Lung microvascular endothelial cell (primary cell): ENCODE results near the gene CD99L2. TPM values are rescaled to one million over a fixed set of nuclear protein-coding genes. Genes with fewer than 3 reads are reported as not detected.
"Not testable (repeated sequence)": the region's sequence is repeated elsewhere in the genome, so short reads cannot be mapped to it uniquely, and the experiment has no call there.

Experiments
- DNase-seq, 2 donors: peaks; one replicate each; pipeline versions ENCODE4 v3.0.0 to v3.0.0-alpha.2; 2010; ENCODE audit warnings: low read depth in 2 of 2
- total RNA-seq: library from RNA; depleted of rRNA; stranded (reverse); fragments of >200 nt; gene quantifications from 2 replicates; pipeline ENCODE4 v1.2.1, GENCODE V29; 2014

Gene CD99L2
- total RNA-seq, 1 donor from 2014 or later, result 36.9 TPM

GRCh38 chrX:150856785-150857184 lies 41.7 kb downstream of the CD99L2 start:
- DNase-seq, result no peak

GRCh38 chrX:150856101-150856500 lies 42.4 kb downstream of the CD99L2 start:
- DNase-seq, result peak in 1 of 2 donors; percentile 10

GRCh38 chrX:150854856-150855255 lies 43.6 kb downstream of the CD99L2 start:
- DNase-seq, result no peak

GRCh38 chrX:150849996-150850720 lies 48.3 kb downstream of the CD99L2 start:
- no peak for DNase-seq

- DNase-seq, result no peak
Measured at GRCh38 chrX:150849486-150849885, 49.0 kb downstream of the CD99L2 start.

- DNase-seq, result peak in 1 of 2 donors; percentile 41
Measured at GRCh38 chrX:150848914-150849365, 49.5 kb downstream of the CD99L2 start.

- DNase-seq, result no peak
Measured at GRCh38 chrX:150847088-150847487, 51.4 kb downstream of the CD99L2 start.

GRCh38 chrX:150846130-150846529 lies 52.3 kb downstream of the CD99L2 start:
- DNase-seq, result no peak

GRCh38 chrX:150845091-150845490 lies 53.4 kb downstream of the CD99L2 start:
- no peak for DNase-seq

GRCh38 chrX:150844016-150844415 lies 54.5 kb downstream of the CD99L2 start:
- DNase-seq, result no peak

GRCh38 chrX:150842198-150842685 lies 56.2 kb downstream of the CD99L2 start:
- no peak for DNase-seq

- DNase-seq, result no peak
Measured at GRCh38 chrX:150841456-150842197, 56.8 kb downstream of the CD99L2 start.

GRCh38 chrX:150837845-150838244 lies 60.6 kb downstream of the CD99L2 start:
- peak in 1 of 2 donors; percentile 54 for DNase-seq

- DNase-seq, result no peak
Measured at GRCh38 chrX:150834695-150835094, 63.8 kb downstream of the CD99L2 start.

GRCh38 chrX:150833454-150834056 lies 64.9 kb downstream of the CD99L2 start:
- peak in 1 of 2 donors; percentile 16 for DNase-seq

GRCh38 chrX:150831863-150832262 lies 66.6 kb downstream of the CD99L2 start:
- DNase-seq, result no peak

- peak in 1 of 2 donors; percentile 38 for DNase-seq
Measured at GRCh38 chrX:150828785-150829184, 69.7 kb downstream of the CD99L2 start.

GRCh38 chrX:150824352-150824751 lies 74.1 kb downstream of the CD99L2 start:
- DNase-seq, result not testable (repeated sequence)

GRCh38 chrX:150823826-150824225 lies 74.6 kb downstream of the CD99L2 start:
- DNase-seq, result not testable (repeated sequence)

- DNase-seq, result no peak
Measured at GRCh38 chrX:150821971-150822370, 76.5 kb downstream of the CD99L2 start.

GRCh38 chrX:150813922-150814321 lies 84.5 kb downstream of the CD99L2 start:
- no peak for DNase-seq

GRCh38 chrX:150806827-150807226 lies 91.6 kb downstream of the CD99L2 start:
- no peak for DNase-seq
